GM03348 (cell line): Measurements from ENCODE around the gene ZNF180.
"Not testable (repeated sequence)": the region's sequence is repeated elsewhere in the genome, so short reads cannot be mapped to it uniquely, and the experiment has no call there.

Experiments
- DNase-seq: peaks from one replicate; pipeline ENCODE4 v3.0.0; 2012; ENCODE audit warnings: low spot score

Gene ZNF180

GRCh38 chr19:44499962-44500949 is at the start of gene ZNF180:
TSS of gene ZNF180 (minus strand) at chr19:44500522. CDS start at chr19:44497334, 3,188 bp downstream.
- peak; percentile 97 for DNase-seq

DNA sequence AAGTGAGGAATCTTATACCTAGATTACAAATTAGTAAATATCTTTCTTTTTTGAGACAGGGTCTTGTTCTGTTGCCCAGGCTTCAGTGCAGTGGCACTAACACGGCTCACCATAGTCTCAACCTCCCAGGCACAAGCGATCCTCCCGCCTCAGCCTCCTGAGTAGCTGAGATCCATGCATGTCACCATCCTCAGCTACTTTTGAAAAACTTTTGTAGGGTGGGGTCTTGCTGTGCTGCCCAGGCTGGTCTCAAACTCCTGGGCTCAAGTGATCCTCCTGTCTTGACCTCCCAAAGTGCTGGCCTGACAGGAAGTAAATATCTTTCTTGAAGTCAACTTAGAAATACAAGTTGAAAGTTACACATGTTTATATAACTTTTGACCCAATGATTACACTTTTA is 49.2 kb upstream of the ZNF180 start:
- no peak for DNase-seq

GRCh38 chr19:44548736-44549135 is 48.4 kb upstream of the ZNF180 start:
- DNase-seq = peak; percentile 25

- no peak for DNase-seq
Measured at GRCh38 chr19:44544031-44544430, 43.7 kb upstream of the ZNF180 start.

- DNase-seq = no peak
Measured at GRCh38 chr19:44542671-44543070, 42.3 kb upstream of the ZNF180 start.

DNA sequence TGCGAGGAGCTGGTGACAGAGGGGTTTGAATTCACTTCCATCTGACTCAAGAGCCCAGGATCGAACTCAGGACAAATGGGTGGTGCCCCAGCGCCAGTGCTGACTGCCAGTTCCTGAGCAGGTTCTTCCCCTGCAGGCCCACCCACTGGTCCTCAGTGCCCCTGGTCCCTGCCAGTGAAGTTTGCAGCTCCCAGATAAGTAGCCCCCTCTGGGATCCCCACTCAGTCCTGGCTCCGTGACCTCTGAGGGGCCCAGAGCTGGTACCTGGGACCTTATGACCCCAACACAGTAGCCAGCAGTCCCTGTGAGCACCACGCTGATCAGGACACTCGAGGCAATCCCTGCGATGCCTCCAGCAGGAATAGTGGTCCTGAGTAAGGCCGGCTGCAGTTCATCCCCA is 40.4 kb upstream of the ZNF180 start:
- no peak for DNase-seq

DNA sequence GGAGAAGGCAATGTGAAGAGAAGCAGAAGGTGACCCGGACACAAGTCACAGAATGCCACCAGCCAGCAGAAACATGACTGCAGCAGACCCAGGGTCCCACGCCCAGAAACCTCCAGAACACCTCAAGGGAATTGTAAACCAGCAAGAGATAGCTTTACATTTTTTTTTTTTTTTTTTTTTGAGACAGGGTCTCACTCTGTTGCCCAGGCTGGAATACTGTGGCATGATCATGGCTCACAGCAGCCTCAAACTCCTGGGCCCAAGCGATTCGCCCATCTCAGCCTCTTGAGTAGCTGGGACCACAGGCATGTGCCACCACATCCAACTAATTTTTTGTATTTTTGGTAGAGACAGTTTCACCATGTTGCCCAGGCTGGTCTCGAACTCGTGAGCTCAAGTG is 39.7 kb upstream of the ZNF180 start:
- DNase-seq = no peak

- DNase-seq = peak; percentile 29
Measured at GRCh38 chr19:44539236-44539826, 39.0 kb upstream of the ZNF180 start.

DNA sequence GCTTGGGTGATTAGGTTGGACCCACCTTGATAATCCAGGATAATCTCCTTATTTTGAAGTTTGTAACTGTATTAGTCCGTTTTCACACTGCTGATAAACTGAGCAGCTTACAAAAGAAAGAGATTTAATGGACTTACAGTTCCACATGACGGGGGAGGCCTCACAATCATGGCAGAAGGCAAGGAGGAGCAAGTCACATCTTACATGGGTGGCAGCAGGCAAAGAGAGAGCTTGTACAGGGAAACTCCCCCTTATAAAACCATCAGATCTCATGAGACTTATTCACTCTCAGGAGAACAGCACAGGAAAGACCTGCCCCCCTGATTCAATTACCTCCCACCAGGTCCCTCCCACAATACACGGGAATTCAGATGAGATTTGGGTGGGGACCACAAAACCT is 35.0 kb upstream of the ZNF180 start:
- DNase-seq = not testable (repeated sequence)

DNA sequence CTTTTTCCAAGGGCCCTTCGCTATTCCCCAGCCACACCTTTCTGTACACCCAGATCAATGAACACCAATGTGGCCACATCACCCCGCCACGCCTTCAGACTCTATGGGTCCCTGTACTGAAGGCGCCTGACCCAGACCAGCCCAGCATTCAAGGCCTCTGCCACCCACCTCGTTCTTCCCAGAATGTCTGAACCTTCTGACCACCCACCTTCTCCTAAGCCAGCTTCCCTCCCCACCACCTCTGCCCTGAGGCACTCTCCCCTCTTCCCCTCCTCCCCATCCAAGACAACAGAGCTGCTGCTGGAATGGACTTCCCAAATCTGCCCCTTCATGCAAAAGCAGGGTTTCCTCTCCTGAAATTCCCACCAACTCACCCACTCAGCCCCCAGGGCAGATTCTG is 32.5 kb upstream of the ZNF180 start:
- DNase-seq = no peak

DNA sequence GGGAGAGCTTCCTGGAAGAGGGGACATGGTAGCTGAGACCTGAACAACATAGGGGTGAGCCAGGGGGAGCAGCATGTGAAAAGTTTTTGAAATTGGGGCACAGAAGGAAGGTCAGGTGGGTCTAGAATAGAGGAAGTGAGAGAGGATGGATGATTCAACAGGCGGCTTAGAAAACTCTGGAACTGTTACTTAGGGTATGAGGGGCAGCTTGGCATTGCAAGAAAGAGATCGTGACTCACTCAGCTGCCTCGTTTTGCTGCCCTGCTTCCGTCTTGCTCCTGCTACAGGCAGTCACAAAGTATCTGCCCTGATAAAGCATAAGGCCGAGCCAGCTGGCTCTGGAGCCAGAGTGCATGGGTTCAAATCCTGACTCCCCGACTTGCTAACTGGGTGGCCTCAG is 30.5 kb upstream of the ZNF180 start:
- no peak for DNase-seq

- DNase-seq = no peak
Measured at GRCh38 chr19:44529536-44529935, 29.2 kb upstream of the ZNF180 start, which contains the start of gene CEACAM20. TSS of gene CEACAM20 (minus strand) at chr19:44529675. CDS start at chr19:44529509, 166 bp downstream.

DNA sequence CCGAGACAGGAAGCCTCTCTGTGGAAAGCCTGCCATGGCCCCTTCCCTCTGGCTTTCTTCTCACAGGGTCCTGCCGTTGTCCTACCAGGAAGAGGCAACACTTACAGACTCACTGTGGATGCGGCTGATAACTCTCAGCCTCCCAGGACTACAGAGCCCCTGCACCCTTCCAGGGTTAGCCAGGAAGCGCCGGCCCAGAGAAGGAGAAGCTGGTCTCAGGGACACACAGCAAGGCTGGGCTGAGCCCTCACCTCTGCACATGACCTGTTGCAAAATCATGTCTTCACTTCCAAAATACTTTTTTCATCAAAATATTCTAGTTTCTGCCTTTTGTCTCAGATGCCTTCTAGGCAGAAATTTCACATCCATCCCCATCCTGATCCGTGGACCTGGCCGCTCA is 27.2 kb upstream of the ZNF180 start:
- no peak for DNase-seq

- no peak for DNase-seq
Measured at GRCh38 chr19:44525721-44526430, 25.6 kb upstream of the ZNF180 start.

GRCh38 chr19:44521370-44521769 is 21.0 kb upstream of the ZNF180 start:
- DNase-seq = no peak

DNA sequence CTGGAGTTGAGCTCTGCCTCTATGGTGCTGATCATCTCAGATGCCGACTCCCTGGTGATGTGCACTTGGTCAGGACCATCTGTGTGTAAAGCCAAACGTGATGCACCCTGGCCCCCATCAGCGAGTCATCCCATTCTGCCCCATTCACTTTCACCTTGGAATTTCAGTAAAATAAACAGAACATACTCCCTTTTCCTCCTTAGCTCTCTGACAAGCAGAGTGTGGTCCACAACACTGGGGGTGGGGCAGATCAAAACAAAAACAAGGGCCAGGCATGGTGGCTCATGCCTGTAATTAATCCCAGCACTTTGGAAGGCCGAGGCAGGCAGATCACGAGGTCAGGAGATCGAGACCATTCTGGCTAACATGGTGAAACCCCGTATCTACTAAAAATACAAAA is 16.8 kb upstream of the ZNF180 start:
- DNase-seq = no peak

DNA sequence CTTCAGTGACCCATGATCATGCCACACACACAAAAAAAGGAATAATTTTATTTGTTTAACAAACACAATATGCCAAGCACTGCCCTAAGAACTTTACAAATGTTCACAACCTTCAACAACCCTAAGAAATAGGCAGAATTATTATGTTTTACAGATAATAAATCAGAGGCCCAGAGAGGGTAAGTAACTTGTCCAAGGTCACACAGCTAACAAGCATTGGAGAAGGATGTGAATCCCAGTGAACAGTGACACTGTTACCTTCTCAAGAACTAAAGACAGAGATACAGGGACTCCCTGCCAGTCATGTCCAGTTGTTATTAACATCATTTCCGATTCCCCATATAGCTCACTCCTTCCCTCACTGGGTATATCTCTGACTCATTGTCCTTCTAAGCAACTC is 15.6 kb upstream of the ZNF180 start:
- no peak for DNase-seq

DNA sequence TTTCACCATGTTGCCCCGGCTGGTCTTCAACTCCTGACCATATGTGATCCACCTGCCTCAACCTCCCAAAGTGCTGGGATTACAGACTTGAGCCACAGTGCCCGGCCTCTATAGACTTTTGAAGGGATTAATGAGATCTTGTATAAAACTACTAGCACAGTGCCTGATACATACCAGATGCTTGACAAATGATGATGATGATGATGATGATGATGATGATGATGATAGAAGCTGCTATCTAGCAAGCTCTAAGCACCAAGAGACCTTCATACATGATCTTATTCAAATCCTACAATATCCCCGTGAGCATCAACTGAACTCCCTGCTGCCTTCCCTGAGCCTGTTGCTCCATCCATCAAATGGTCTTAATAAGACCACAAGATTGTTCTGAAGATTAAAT is 14.7 kb upstream of the ZNF180 start:
- no peak for DNase-seq

- peak; percentile 62 for DNase-seq
Measured at GRCh38 chr19:44512326-44513298, 12.3 kb upstream of the ZNF180 start.

DNA sequence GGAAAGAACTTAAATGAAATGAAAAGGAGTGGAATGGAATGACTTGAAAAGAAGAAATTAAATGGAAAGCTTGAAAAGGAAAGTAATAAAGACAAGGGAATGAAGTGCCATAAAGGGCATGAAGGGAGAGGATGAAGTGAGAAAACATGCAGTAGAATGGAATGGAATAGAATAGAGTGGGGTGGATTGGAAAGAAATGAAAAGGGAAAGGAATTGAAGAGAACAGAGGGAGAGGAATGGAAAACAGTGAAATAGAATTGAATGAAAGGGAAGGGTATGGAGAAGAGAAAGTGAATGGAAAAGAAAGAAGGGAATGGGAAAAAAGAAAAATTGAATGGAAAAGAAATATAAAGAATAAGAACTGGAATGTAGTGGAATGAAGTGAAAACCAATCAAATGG is 9.2 kb upstream of the ZNF180 start:
- DNase-seq = no peak

- DNase-seq = no peak
Measured at GRCh38 chr19:44499559-44499958, 763 bp downstream of the ZNF180 start.
